Measurements from ENCODE around the gene VDR.

DNA sequence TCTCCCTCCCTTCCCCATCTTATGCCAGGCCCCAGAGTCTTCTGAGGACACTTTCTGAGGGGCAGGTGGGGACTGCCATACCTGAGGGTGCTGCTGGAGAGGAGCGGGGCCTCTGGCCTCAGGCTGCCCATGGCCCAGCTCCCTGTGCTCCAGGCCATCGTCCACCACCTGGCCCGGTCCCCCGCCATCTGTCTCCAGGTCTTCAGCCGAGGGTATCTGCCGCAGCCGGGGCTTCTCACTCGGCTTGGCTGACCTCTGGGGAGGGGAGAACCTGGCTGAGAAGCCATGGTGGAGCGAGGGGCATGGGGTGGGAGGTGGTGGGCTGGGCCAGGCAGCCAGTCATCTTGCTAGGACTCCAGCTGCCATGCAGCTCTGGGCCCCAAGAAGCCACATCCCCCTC is 110.1 kb downstream of the VDR start:
- TF ChIP-seq, protein P1, sequence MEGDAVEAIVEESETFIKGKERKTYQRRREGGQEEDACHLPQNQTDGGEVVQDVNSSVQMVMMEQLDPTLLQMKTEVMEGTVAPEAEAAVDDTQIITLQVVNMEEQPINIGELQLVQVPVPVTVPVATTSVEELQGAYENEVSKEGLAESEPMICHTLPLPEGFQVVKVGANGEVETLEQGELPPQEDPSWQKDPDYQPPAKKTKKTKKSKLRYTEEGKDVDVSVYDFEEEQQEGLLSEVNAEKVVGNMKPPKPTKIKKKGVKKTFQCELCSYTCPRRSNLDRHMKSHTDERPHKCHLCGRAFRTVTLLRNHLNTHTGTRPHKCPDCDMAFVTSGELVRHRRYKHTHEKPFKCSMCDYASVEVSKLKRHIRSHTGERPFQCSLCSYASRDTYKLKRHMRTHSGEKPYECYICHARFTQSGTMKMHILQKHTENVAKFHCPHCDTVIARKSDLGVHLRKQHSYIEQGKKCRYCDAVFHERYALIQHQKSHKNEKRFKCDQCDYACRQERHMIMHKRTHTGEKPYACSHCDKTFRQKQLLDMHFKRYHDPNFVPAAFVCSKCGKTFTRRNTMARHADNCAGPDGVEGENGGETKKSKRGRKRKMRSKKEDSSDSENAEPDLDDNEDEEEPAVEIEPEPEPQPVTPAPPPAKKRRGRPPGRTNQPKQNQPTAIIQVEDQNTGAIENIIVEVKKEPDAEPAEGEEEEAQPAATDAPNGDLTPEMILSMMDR (optimal IDR thresholded peaks at IDR 0.05 in 1 of 3, IDR thresholded peaks at IDR 0.05 in 1 of 3, conservative IDR thresholded peaks at IDR 0.05 in 1 of 3; ENCODE audit: extremely low read depth in 1 of 3, insufficient read depth in 2 of 3, low read length in 3 of 3), result no peak
- TF ChIP-seq EZH2 (IDR thresholded peaks at IDR 0.05; ENCODE audit: low read length), result no peak
